Activated CD8-positive, alpha-beta memory T cell treated with anti-CD3 and anti-CD28 coated beads, Interleukin-2, amount 10 ng/mL, durations not matched to agents 7 days and 5 days (primary cell): ENCODE measurements around the gene RAB12. TPM values are rescaled to one million over a fixed set of nuclear protein-coding genes. Genes with fewer than 3 reads are reported as not detected.
A peak's percentile ranks its signal among the peaks of the same experiment; 100 is the strongest.
"Not testable (repeated sequence)": the region's sequence is repeated elsewhere in the genome, so short reads cannot be mapped to it uniquely, and the experiment has no call there.

Experiments used
- ATAC-seq: fragments of 150-1000 bp; cut with Tn5 transposase; one replicate; pipeline ENCODE4 v1.10.0; 2021; ENCODE audit warnings: moderate library complexity
- CTCF ChIA-PET: fragments of 350-600 bp; sonication (Branson Sonifier 250); formaldehyde crosslinking; loops from one replicate; lab custom pipeline; 2021; ENCODE audit warnings: antibody characterized with exemption; lab: Charles Lee
- DNase-seq: peaks from one replicate; pipeline ENCODE4 v3.0.0-alpha.2; 2020
- H3K27ac Mint-ChIP-seq: one replicate; pipeline ENCODE4 v1.8.0; 2021; ENCODE audit warnings: mild to moderate bottlenecking, mixed read lengths
- H3K27me3 Mint-ChIP-seq: one replicate; pipeline ENCODE4 v1.8.0; 2021; ENCODE audit warnings: mixed read lengths
- H3K36me3 Mint-ChIP-seq: one replicate; pipeline ENCODE4 v1.8.0; 2021; ENCODE audit warnings: mild to moderate bottlenecking, mixed read lengths
- H3K4me1 Mint-ChIP-seq: one replicate; pipeline ENCODE4 v1.8.0; 2021; ENCODE audit warnings: mixed read lengths
- H3K4me3 Mint-ChIP-seq: one replicate; pipeline ENCODE4 v1.8.0; 2021; ENCODE audit warnings: mild to moderate bottlenecking, moderate library complexity, mixed read lengths
- H3K9me3 Mint-ChIP-seq: one replicate; pipeline ENCODE4 v1.8.0; 2022; ENCODE audit warnings: low read depth, mixed read lengths
- total RNA-seq, 2 experiments: library from RNA; stranded (reverse); gene quantifications; one replicate each; pipeline ENCODE4 v1.2.3, GENCODE V29; 2021

The RAB12 gene
- total RNA-seq, 2 experiments from 2014 or later, result 13.6 to 15.2 TPM

GRCh38 chr18:8619835-8620577 is 10.8 kb downstream of the RAB12 start:
- DNase-seq, result no peak
- Mint-ChIP-seq H3K4me1 (peaks cover 45% of the 10 kb centered on the region), H3K27ac (no peak overlapping the region), H3K27me3 (no peaks in the 10 kb centered on the region), H3K9me3 (peaks cover 4% of the 10 kb centered on the region), H3K4me3 (no peak overlapping the region), H3K36me3 (peaks cover 44% of the 10 kb centered on the region)
- ATAC-seq, result no peak
- CTCF ChIA-PET, result no interaction called here

GRCh38 chr18:8620845-8621244 is 11.6 kb downstream of the RAB12 start:
- H3K4me3 Mint-ChIP-seq, result no peak overlapping the region
- H3K9me3 Mint-ChIP-seq, result peaks cover 4% of the 10 kb centered on the region
- peaks cover 44% of the 10 kb centered on the region for H3K36me3 Mint-ChIP-seq
- no peak overlapping the region for H3K27ac Mint-ChIP-seq
- ATAC-seq (no peak), DNase-seq (no peak)
- H3K27me3 Mint-ChIP-seq, result no peaks in the 10 kb centered on the region
- CTCF ChIA-PET, result no interaction called here
- H3K4me1 Mint-ChIP-seq, result peaks cover 39% of the 10 kb centered on the region

- CTCF ChIA-PET, result interaction anchor here (1.4 kb wide), 1 partner anchor 13 kb away, joined by 8 read pairs; the partner anchor contains the start of gene RAB12
- not testable (repeated sequence) for H3K27ac Mint-ChIP-seq, H3K4me3 Mint-ChIP-seq, H3K27me3 Mint-ChIP-seq, DNase-seq, ATAC-seq, H3K9me3 Mint-ChIP-seq
- Mint-ChIP-seq H3K4me1 (peaks cover 39% of the 10 kb centered on the region), H3K36me3 (peaks cover 43% of the 10 kb centered on the region)
Observed at GRCh38 chr18:8622625-8623024, 13.4 kb downstream of the RAB12 start.

GRCh38 chr18:8623549-8624106 is 14.4 kb downstream of the RAB12 start:
- no peaks in the 10 kb centered on the region for H3K27me3 Mint-ChIP-seq
- peaks cover 4% of the 10 kb centered on the region for H3K9me3 Mint-ChIP-seq
- peak; percentile 90 for ATAC-seq
- H3K4me1 Mint-ChIP-seq, result peaks cover 38% of the 10 kb centered on the region
- H3K27ac Mint-ChIP-seq, result peak overlapping the region; percentile 68
- H3K4me3 Mint-ChIP-seq, result peak overlapping the region; percentile 10
- CTCF ChIA-PET, result interaction anchor here (0.7 to 1.4 kb wide), 3 partner anchors 10 to 21 kb away, joined by 3 to 8 read pairs (median 3); partner anchors contain the start of gene RAB12
- peaks cover 41% of the 10 kb centered on the region for H3K36me3 Mint-ChIP-seq
- DNase-seq, result peak; percentile 47

GRCh38 chr18:8625461-8626092 is 16.3 kb downstream of the RAB12 start:
- Mint-ChIP-seq H3K36me3 (peaks cover 39% of the 10 kb centered on the region), H3K4me1 (peaks cover 28% of the 10 kb centered on the region), H3K27ac (no peak overlapping the region)

GRCh38 chr18:8626414-8627106 is 17.3 kb downstream of the RAB12 start:
- CTCF ChIA-PET, result no interaction called here
- DNase-seq, result no peak
- Mint-ChIP-seq H3K4me1 (peaks cover 19% of the 10 kb centered on the region), H3K27ac (no peak overlapping the region), H3K9me3 (peaks cover 4% of the 10 kb centered on the region), H3K4me3 (no peak overlapping the region), H3K36me3 (peaks cover 34% of the 10 kb centered on the region), H3K27me3 (no peaks in the 10 kb centered on the region)
- ATAC-seq, result no peak

More at GRCh38 chr18:8625461-8626092, 16.3 kb downstream of the RAB12 start:
- Mint-ChIP-seq H3K9me3 (peaks cover 4% of the 10 kb centered on the region), H3K27me3 (no peaks in the 10 kb centered on the region), H3K4me3 (no peak overlapping the region)
- CTCF ChIA-PET, result interaction anchor here (1.6 kb wide), 1 partner anchor 16 kb away, joined by 5 read pairs; the partner anchor contains the start of gene RAB12
- ATAC-seq (no peak), DNase-seq (no peak)

- DNase-seq (no peak), ATAC-seq (no peak)
- Mint-ChIP-seq H3K4me3 (no peak overlapping the region), H3K9me3 (peaks cover 3% of the 10 kb centered on the region), H3K27me3 (no peaks in the 10 kb centered on the region), H3K4me1 (peaks cover 19% of the 10 kb centered on the region), H3K36me3 (peaks cover 28% of the 10 kb centered on the region), H3K27ac (no peak overlapping the region)
- CTCF ChIA-PET, result no interaction called here
Observed at GRCh38 chr18:8627107-8627472, 17.9 kb downstream of the RAB12 start.

GRCh38 chr18:8627540-8627939 is 18.3 kb downstream of the RAB12 start:
- no peaks in the 10 kb centered on the region for H3K9me3 Mint-ChIP-seq
- no peak for ATAC-seq
- CTCF ChIA-PET, result no interaction called here

GRCh38 chr18:8629602-8630001 is 20.4 kb downstream of the RAB12 start:
- H3K9me3 Mint-ChIP-seq, result no peaks in the 10 kb centered on the region
- no peak overlapping the region for H3K27ac Mint-ChIP-seq
- CTCF ChIA-PET, result interaction anchor here (1.1 kb wide), 1 partner anchor 21 kb away, joined by 3 read pairs; the partner anchor contains the start of gene RAB12
- ATAC-seq (no peak), DNase-seq (no peak)
- no peaks in the 10 kb centered on the region for H3K27me3 Mint-ChIP-seq
- peaks cover 29% of the 10 kb centered on the region for H3K36me3 Mint-ChIP-seq
- H3K4me3 Mint-ChIP-seq, result no peak overlapping the region
- peaks cover 7% of the 10 kb centered on the region for H3K4me1 Mint-ChIP-seq

More at GRCh38 chr18:8627540-8627939, 18.3 kb downstream of the RAB12 start:
- no peaks in the 10 kb centered on the region for H3K27me3 Mint-ChIP-seq
- no peak overlapping the region for H3K4me3 Mint-ChIP-seq
- DNase-seq, result no peak
- peaks cover 15% of the 10 kb centered on the region for H3K4me1 Mint-ChIP-seq
- H3K36me3 Mint-ChIP-seq, result peaks cover 26% of the 10 kb centered on the region
- no peak overlapping the region for H3K27ac Mint-ChIP-seq

GRCh38 chr18:8630546-8630945 is 21.3 kb downstream of the RAB12 start:
- ATAC-seq (no peak), DNase-seq (no peak)
- Mint-ChIP-seq H3K27me3 (no peaks in the 10 kb centered on the region), H3K4me1 (peaks cover 10% of the 10 kb centered on the region), H3K36me3 (peaks cover 35% of the 10 kb centered on the region), H3K4me3 (no peak overlapping the region), H3K27ac (no peak overlapping the region), H3K9me3 (no peaks in the 10 kb centered on the region)
- CTCF ChIA-PET, result no interaction called here

- H3K36me3 Mint-ChIP-seq, result peaks cover 35% of the 10 kb centered on the region
- peaks cover 10% of the 10 kb centered on the region for H3K4me1 Mint-ChIP-seq
- no peak for ATAC-seq
- no peak for DNase-seq
- no peaks in the 10 kb centered on the region for H3K27me3 Mint-ChIP-seq
- no peak overlapping the region for H3K27ac Mint-ChIP-seq
- H3K9me3 Mint-ChIP-seq, result no peaks in the 10 kb centered on the region
- CTCF ChIA-PET, result no interaction called here
- no peak overlapping the region for H3K4me3 Mint-ChIP-seq
Observed at GRCh38 chr18:8631265-8631664, 22.0 kb downstream of the RAB12 start.

- H3K9me3 Mint-ChIP-seq, result no peaks in the 10 kb centered on the region
- no peak overlapping the region for H3K27ac Mint-ChIP-seq
- no peak for DNase-seq
- peaks cover 33% of the 10 kb centered on the region for H3K36me3 Mint-ChIP-seq
- CTCF ChIA-PET, result interaction anchor here (0.8 kb wide), 1 partner anchor 24 kb away, joined by 3 read pairs; no protein-coding TSS in a partner anchor
- ATAC-seq, result no peak
- no peak overlapping the region for H3K4me3 Mint-ChIP-seq
- no peaks in the 10 kb centered on the region for H3K27me3 Mint-ChIP-seq
- peaks cover 10% of the 10 kb centered on the region for H3K4me1 Mint-ChIP-seq
Observed at GRCh38 chr18:8632386-8632785, 23.1 kb downstream of the RAB12 start.

GRCh38 chr18:8634508-8634907 is 25.3 kb downstream of the RAB12 start:
- H3K27me3 Mint-ChIP-seq, result no peaks in the 10 kb centered on the region
- H3K9me3 Mint-ChIP-seq, result no peaks in the 10 kb centered on the region
- peaks cover 46% of the 10 kb centered on the region for H3K36me3 Mint-ChIP-seq
- no peak for DNase-seq
- no peak overlapping the region for H3K4me3 Mint-ChIP-seq
- H3K27ac Mint-ChIP-seq, result no peak overlapping the region
- CTCF ChIA-PET, result no interaction called here
- no peak for ATAC-seq
- H3K4me1 Mint-ChIP-seq, result peaks cover 10% of the 10 kb centered on the region
